VCaP (cell line): Measurements from ENCODE around the gene IL12A.
A peak's percentile ranks its signal among the peaks of the same experiment; 100 is the strongest.

Experiments used
- H3K27ac ChIP-seq: fragments of 450-650 bp; 2 replicates; pipeline ENCODE4 v1.5.1; 2017
- CTCF ChIP-seq: fragments of 450-650 bp; conservative IDR thresholded peaks from 2 replicates; pipeline ENCODE4 v1.5.1; 2017; ENCODE audit warnings: mild to moderate bottlenecking, moderate library complexity

Gene IL12A

DNA sequence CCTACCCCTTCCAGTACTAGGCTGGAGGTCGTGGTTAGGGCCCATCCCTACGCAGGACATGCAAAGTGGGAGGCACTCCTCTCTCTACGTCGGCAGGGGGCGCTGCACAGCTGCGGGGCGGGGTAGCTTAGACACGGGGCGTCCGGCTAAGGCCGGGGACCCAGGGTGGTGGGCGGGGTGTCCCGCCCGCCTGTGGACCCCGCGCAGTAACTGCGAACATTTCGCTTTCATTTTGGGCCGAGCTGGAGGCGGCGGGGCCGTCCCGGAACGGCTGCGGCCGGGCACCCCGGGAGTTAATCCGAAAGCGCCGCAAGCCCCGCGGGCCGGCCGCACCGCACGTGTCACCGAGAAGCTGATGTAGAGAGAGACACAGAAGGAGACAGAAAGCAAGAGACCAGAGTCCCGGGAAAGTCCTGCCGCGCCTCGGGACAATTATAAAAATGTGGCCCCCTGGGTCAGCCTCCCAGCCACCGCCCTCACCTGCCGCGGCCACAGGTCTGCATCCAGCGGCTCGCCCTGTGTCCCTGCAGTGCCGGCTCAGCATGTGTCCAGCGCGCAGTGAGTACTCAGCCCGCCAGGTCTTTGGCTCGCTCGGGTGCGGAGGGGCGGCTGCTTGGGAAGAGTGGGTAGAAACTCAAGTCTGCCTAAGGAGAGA lies at the start of gene IL12A:
Gene IL12A (plus strand): TSS at position 219 of the 655 bp plus-strand sequence.
- peak; percentile 95 for TF ChIP-seq CTCF
- H3K27ac ChIP-seq = peak within 1 kb of the TSS; percentile 54; the same call in 1 of the 2 replicates

- no peak overlapping the region for H3K27ac ChIP-seq
Measured at GRCh38 chr3:159941038-159942000, 47.3 kb upstream of the IL12A start.

GRCh38 chr3:159944781-159945180 lies 43.9 kb upstream of the IL12A start:
- H3K27ac ChIP-seq = no peak overlapping the region
- TF ChIP-seq CTCF = no peak

More at GRCh38 chr3:159941038-159942000, 47.3 kb upstream of the IL12A start:
- TF ChIP-seq CTCF = no peak

GRCh38 chr3:159945930-159946329 lies 42.7 kb upstream of the IL12A start:
- TF ChIP-seq CTCF = no peak
- no peak overlapping the region for H3K27ac ChIP-seq

GRCh38 chr3:159947220-159947619 lies 41.4 kb upstream of the IL12A start:
- no peak for TF ChIP-seq CTCF
- peak overlapping the region; percentile 45; the same call in 1 of the 2 replicates for H3K27ac ChIP-seq

DNA sequence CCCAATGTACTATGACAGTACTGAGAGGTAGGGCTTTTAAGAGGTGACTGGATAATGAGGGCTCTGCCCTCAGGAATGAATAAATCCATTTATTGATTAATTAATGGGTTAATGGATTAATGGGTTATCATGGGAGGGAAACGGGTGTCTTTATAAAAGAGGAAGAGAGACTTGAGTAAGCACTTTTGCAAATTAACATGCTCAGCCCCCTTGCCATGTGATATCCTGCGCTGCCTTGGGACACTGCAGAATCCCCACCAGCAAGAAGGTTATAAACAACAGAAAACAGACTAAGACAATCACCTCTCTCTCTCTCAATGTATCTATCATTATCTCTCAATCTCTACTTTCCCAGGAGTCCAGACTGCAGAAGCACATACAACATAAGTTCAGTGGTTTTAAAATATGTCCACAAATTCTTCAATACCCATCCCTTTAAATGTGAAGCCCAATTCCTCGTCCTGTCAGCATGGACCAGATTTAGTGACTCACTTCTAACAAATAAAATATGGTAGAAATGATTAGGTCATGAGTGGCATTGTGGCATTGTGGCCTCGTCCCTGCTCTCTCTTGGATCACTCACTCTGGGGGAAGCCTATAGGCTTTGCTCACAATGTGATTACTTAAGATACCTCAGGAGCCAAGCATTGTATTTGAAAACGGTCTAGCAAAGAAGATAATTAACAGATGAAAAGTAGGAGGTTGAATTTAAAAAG lies 40.0 kb upstream of the IL12A start:
- peak overlapping the region; percentile 45; the same call in 1 of the 2 replicates for H3K27ac ChIP-seq
- TF ChIP-seq CTCF = no peak
